ENCODE measurements around the gene IL2.
A peak's percentile ranks its signal among the peaks of the same experiment; 100 is the strongest.

Gene IL2

DNA sequence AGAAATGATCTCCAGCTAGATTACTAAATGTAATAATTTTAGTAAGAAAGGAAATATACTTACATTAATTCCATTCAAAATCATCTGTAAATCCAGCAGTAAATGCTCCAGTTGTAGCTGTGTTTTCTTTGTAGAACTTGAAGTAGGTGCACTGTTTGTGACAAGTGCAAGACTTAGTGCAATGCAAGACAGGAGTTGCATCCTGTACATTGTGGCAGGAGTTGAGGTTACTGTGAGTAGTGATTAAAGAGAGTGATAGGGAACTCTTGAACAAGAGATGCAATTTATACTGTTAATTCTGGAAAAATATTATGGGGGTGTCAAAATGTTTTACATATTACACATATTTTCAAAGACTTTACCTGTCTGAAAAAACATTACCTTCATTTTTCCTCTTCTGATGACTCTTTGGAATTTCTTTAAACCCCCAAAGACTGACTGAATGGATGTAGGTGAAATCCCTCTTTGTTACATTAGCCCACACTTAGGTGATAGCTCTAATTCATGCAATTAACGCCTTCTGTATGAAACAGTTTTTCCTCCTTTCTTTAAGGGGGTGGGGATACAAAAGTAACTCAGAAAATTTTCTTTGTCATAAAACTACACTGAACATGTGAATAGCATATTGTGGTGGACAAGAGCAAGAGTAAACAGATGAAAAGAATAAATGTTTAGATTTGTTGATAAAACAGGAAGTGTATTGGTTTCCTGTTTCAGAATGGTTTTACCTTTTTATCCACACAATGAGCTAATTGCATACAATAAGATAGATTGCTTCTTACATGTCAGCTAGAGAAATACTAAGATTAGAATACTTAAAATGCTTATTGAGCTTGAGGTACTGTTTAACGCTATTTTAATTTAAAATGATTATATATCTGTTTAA is at the start of gene IL2:
TSS of gene IL2 (minus strand) at position 495 of the 886 bp plus-strand sequence. CDS start at position 210, 285 bp downstream.
- DNase-seq = peak; percentile 25

DNA sequence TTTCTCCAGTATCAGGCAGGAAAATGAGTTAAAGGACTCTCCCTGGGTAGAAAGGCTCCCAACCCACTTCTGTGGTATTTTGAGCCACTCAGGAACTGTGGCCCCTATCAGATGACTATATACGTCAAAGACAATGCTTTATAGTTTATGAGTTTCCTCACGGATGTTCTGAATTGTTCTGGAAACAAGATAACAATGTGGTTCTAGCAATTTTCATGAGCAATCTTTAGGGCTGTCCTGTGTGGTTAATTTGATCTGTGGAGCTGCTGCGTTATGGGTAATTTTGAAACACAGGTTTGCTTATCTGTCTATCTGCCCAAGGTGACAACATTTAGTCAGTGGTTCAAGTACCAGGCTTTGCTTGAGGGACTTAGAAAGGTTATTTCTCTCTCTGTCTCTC is 46.7 kb upstream of the IL2 start:
- DNase-seq = peak; percentile 29

DNA sequence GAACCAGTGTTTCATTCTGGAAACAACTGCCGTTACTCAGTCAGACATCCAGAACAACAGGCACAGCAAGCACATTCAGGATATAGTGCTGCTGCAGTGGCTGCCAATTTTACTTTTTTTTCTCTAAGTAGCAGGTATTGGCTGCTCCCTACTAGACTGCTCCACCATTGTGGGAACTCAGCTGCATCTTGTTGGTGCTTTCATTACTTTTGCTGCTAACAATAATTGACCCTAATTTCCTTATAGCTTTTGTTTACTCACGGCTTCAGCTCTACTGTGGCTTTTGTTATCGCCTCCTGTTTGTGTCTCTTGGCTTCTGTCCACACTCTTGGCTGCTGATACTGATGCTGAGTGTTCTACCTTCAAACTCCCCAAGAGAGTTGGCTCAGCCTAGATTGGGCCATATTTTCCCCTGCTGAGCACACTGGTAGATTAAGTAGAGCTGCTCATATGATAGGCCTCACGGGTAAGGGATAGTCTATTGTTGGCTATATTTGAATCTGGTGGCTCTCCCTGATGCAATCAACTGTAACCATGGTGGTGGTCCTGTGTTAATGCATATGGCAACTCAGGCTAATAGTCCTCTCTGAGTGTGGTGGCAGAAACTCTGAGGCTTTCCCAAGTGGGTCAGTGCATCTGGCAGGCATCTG is 44.5 kb upstream of the IL2 start:
- DNase-seq = no peak

DNA sequence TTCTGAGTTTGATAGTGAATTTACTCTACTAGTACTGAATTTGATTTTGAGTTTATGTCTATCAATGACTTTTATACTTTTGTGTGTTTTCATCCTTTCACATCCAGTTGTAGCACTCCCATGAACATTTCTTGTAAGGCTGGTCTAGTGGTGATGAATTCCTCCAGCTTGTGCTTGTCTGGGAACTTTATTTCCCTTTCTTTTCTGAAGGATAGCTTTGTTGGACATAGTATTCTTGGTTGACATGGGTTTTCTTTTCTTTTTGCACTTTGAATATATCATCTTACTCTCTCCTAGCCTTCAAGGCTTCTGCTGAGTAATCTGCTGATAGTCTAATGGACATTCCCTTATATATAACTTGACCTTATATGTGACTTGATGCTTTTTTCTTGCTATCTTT is 32.5 kb upstream of the IL2 start:
- DNase-seq = no peak

DNA sequence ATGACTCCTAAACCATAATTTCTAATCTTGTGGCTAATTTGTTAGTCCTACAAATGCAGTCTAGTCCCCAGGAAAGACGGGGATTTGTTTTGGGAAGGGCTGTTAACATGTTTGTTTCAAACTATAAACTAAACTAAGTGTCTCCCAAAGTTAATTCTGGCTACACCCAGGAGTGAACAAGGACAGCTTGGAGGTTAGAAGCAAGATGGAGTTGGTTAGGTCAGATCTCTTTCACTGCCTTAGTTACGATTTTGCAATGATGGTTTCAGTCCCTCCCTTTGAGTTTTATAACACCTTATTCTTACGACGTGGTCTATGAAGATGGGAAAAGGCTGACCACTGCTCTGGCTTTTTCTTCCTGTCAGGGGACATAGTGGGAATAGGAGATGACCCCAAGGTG is 27.0 kb upstream of the IL2 start:
- DNase-seq = no peak

DNA sequence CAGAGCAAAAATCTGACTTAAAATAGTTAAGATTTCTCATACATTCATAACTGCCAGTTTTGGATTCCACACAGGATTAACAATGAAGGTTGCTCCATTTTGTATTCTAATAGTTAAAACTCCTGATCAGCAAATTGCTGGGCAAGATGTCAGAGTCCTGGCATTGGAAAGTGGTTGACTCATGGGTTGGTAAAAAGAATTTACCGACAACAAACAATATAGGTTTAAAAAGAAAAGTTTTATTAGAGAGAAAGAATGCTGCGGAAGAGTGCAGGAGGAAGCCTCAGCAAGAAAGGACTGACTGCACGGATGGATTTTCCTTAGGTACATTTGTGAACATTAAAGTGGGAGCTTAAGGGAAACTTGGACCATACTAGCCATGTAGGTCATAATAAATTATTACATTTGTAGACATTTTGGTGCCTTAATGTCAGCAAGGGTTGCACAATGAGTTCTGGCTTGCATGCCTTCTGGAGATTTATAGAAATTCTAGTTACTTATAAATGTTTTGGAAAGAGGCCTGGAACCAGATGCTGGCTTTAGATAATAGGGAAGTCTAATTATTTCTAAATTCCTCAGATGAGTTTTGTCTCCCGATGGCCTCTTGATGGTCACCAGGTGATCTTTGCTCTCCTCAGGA is 25.4 kb upstream of the IL2 start:
- no peak for DNase-seq

DNA sequence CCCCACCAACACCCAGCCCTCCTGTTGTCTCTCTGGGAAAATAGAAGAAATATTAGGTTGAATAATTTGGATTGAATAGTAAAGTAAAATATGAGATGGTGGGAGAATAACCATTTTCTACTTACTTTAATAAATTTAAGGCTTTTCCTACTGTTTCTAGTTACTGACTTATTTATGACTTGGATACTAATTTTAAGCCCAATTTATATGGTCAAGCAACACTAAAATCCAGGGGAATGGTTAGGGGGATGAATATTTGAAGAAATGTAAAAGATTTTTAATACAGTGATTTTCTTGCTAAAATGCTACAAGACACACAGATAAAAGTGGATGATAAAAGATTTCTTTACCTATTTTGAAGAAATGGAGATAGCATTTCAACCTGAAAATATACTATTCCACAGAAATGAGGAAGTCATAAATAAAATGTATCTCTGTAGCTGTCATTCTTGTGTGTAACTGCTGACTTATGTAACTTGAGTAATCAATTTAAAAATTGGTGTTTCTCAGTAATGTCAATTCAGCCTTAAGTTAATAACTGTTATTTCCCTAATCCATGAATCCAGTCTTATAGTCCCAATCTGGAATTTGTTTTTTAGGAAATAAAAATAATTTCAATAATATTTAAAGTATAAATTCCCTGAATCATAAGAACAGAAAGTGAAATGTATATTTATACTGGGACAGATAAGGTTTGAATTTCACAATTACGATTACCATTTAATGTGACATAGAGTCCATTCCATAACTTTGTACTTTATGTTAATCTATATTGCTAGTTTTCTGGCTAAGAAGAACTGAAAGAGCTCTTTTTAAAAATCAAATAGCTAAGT is 24.3 kb upstream of the IL2 start:
- DNase-seq = no peak

DNA sequence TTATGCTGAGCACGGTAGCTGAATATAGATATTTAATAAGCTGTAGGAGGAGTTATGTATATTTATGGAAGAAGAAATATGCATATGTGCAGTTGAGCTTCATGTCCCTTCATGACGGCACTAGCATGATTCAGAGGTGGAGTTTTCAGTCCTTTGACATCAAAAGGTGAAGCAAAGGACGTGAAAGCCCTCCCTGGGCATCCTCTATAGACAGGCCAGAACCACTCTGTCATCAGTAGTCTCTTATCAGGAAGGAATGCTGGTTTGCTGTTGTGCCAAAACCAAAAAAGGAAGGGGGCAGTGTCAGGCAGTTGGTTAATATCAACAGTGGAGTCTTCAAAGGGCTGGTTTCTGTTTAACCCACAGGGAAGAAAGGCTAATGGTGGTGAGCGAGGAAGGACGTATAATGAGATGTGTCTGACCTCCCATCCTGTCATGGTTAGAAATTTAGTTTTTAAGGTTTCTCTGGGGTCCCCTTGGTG is 23.5 kb upstream of the IL2 start:
- DNase-seq = no peak

DNA sequence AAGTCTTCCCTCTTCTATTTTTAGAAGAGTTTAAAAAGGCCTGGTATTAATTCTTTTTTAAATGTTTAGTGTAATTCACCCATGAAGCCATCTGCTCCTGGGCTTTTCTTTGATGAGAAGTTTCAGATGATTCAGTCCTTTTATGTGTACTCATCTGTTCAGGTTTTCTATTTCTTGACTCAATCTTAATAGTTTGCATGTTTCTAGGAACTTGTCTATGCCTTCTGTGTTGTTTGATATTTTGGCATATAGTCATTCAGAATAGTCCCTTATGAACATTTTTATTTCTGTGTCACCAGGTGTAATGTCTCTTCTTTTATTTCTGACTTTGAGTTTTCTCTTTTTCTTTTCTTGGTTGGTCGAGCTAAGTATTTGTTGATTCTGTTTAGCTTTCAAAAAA is 20.2 kb upstream of the IL2 start:
- DNase-seq = no peak

DNA sequence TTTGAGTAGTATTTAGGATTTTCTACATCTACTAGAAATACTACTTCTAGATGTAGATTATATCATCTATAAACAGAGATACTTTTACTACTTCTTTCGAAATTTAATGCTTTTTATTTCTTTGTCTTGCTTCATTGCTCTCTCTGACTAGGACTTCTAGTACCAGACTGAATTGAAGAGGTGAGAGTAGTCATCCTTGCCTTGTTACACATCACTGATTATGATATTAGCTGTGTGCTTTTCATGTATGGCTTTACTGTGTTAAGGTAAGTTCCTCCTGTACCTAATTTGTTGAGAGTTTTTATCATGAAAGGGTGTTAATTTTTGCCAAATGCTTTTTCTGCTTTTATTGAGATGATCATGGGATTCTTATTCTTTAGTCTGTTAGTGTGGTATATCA is 19.6 kb upstream of the IL2 start:
- DNase-seq = no peak

DNA sequence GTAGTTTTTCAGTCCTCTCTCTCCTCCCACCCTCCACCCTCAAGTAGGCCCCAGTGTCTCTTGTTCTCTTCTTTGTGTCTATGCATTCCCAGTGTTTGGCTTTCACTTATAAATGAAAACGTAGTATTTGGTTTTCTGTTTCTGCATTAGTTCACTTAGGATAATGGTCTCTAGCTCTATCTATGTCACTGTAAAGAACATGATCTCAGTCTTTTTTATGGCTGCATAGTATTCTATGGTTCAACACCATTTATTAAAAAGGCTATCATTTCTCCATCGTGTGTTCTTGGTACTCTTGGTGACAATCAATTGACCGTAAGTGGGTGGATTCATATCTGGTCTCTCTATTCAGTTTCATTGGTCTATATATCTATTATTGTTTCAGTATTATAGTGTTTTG is 18.7 kb upstream of the IL2 start:
- no peak for DNase-seq

DNA sequence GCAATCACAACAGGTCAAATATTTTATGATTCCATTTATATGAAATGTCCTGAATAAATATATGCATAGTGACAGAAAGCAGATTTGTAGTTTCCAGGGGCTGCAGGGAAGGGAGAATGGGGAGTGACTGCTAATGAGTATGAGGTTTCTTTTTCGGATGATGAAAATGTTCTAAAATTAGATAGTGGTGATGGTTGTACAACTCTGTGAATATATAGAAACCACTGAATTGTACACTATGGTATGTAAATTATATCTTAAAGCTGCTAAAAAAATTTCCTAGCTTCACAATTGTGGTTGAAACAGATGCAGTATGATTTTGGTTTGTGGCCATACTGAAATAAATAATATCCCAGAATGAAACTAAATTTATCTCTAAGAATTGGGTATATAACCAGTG is 12.9 kb upstream of the IL2 start:
- no peak for DNase-seq

DNA sequence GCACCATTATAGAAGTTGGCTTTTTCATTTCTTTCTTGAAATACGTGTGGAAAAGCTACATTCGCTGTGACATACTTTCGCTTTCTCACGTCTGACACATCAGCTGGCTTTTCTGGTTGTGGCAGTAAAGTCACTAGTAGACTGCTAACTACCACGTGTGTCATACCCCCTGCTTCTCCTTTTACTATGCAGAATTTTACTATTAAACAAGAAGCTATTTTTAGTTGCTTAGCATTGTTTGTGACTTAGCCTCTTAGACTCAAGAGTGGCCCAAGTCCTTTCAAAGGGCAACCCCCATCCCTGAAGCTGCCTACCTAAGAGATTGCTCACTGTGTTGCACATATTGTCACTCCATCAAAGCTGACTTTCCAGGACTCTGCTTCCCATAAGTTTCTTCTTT is 2.1 kb upstream of the IL2 start:
- peak; percentile 57 for DNase-seq

DNA sequence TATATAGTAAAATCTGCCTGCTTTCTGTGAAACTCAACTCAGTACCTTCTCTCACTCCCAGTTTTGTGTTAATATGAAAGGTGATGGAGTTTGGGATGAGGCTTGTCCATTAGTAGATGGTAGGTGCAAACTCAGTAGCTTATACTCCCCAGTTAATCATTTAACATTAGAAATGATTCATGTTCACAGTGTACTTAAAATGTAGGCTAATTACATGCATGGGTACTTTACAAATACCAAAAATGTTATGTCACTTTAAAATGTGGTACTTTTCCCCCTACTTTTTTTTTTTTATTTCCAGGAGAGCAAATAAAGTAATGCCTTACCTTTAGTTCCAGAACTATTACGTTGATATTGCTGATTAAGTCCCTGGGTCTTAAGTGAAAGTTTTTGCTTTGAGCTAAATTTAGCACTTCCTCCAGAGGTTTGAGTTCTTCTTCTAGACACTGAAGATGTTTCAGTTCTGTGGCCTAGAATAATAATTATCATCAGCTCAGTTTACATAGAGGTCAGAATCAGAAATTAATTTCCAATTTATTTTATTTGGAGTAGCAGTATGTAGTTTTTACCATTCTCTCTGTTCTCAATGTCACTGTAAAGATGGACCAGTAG is 3.0 kb downstream of the IL2 start:
- no peak for DNase-seq

DNA sequence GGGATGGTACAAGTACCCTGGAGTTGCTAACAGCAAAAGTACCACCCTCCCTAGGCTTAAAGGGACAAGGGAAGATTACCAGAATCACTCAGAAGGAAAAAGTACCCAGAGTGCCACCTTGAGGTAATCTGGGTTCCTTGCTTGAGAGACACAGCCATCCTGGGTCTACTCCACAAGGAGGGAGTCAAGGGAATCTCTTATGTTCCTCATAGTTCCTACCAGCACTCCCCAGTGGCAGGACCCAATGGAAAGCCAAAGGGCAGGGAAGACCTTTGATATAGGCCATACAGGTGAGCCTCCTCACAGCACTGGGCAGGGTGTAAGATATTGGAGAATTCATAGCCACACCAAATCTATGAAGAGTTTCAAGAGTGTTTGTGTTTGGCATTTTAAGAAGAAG is 5.7 kb downstream of the IL2 start:
- peak; percentile 15 for DNase-seq

DNA sequence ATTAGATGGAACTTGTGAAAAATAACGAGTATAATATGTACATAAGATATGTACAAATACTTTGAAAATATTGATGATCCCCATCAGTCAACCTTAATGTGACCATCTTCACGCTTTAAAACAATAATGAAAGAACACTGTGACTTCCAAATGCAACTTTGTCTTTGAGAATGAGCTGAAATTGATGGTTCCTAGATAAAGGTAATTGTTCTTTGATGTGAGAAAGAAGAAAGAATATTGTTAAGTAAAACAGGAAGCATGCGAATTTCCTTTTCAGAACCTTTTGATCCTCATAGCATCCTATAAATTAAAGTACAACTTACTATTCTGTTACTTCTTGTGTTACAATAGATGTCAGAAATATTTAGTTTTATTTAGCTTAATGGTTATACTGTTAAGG is 22.2 kb downstream of the IL2 start:
- peak; percentile 22 for DNase-seq

DNA sequence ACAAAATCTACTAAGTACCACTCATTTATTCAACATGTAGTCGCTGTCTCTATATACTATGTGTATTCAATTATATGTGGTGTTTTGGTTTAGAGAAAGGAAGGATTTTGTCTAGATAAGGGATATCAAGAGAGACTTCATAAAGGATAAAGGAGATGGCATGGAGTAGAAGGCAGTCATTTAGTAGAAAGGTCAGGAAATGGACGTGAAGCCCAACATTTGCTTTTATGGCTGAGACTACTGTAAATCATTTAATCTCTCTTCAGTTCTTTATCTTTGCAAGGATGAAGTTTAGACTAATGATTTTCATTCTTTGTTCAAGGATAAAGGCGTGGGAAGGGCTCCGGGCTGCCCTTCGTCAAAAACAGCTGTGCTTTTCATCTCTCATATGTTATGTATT is 25.2 kb downstream of the IL2 start:
- no peak for DNase-seq

DNA sequence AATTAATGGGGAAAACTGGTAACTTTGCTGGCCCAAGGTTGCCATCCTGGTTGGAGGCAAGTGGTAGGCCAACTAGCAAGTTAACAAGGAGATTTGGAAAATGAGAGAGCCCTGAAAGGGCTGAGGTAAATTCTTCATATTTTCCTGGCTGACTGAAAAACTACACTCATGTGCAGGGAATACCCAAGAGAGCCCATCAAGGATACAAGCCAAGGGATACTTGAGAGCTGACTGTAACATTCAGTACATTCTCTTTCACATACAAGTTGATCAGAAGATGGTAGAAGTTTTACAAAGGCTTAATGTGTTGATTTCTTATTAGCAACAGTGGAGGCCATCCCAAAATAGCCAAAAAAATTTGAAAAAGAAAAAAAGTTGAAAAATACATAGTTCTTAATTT is 33.3 kb downstream of the IL2 start:
- no peak for DNase-seq

DNA sequence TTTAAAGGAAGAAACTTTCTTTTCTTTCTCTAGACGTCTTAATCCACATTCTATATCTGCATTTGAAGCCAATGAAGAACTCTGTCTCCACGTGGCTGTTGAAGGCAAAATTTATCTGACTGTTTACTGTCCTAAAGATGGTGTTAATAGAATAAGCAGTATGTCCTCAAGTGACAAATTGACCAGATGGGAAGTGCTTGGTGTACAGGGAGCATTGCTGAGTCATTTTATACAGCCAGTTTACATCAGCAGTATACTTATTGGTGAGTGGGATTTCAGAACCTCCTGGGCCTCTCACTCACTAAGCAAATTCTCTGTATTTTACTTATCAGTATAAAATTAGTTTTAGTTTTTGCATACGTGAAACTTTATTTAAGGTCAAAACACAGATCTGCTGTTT is 44.0 kb downstream of the IL2 start:
- no peak for DNase-seq

DNA sequence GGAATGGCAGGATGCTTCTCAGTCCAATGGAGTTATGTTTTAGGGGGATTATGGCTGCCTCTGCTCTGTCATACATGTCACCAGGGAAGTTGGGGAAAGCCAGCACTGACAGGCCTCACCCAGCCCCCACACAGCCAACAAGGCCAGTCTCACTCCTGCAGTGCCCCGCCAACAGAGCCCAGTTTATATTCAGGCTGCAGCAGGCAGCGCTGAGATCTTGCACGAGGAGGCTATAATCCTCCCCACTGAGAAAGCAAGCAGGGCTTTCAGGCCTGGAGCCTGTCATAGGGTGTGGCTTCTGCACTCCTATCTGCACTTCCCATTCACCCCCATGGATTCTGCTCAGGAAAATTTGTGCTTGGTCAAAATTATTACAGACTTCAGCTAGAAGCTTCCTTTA is 52.7 kb downstream of the IL2 start:
- no peak for DNase-seq
